GM10248 (cell line): Measurements from ENCODE around the gene FGR.
A peak's percentile ranks its signal among the peaks of the same experiment; 100 is the strongest.

Source experiments
- CTCF ChIA-PET: fragments of 300-600 bp; sonication (Branson Sonifier 250); formaldehyde crosslinking; extraction: SDS; loops from one replicate; lab custom pipeline; 2021; ENCODE audit warnings: antibody characterized with exemption; lab: Yijun Ruan, JAX
- POLR2A ChIA-PET: fragments of 350-650 bp; sonication (Branson Sonifier 250); formaldehyde crosslinking; extraction: SDS; loops from one replicate; lab custom pipeline; 2020; ENCODE audit warnings: antibody characterized with exemption; lab: Yijun Ruan, JAX
- DNase-seq: peaks from one replicate; pipeline ENCODE4 v3.0.0; 2012; ENCODE audit errors: extremely low spot score
- CTCF ChIP-seq: IDR thresholded peaks from 2 replicates; pipeline ENCODE4 v1.5.1; 2012; ENCODE audit warnings: mild to moderate bottlenecking, low read depth; ENCODE audit errors: extremely low read depth, missing control alignments, control extremely low read depth

The FGR gene

GRCh38 chr1:27666791-27667254, 31.8 kb upstream of the FGR start:
- CTCF ChIA-PET: interaction anchor here (0.8 to 5.0 kb wide), 5 partner anchors 19 to 110 kb away, joined by 3 to 55 read pairs (median 9); partner anchors contain the start of genes AHDC1 and FAM76A
- no peak for TF ChIP-seq CTCF
- POLR2A ChIA-PET: interaction anchor here (0.6 to 0.7 kb wide), 2 partner anchors 207 to 329 kb away, joined by 3 to 11 read pairs; no protein-coding TSS in a partner anchor
- DNase-seq: no peak

- CTCF ChIA-PET: interaction anchor here (2.5 to 5.0 kb wide), 2 partner anchors 57 to 110 kb away, joined by 9 to 50 read pairs; no protein-coding TSS in a partner anchor
- no peak for TF ChIP-seq CTCF
- POLR2A ChIA-PET: no interaction called here
- no peak for DNase-seq
Measured at GRCh38 chr1:27666294-27666693, 31.3 kb upstream of the FGR start.

- ChIA-PET CTCF (interaction anchor here (1.4 to 5.0 kb wide), 4 partner anchors 11 to 250 kb away, joined by 3 to 50 read pairs (median 9); no protein-coding TSS in a partner anchor), POLR2A (no interaction called here)
- TF ChIP-seq CTCF: no peak
- no peak for DNase-seq
Measured at GRCh38 chr1:27665016-27665651, 30.1 kb upstream of the FGR start.

GRCh38 chr1:27664291-27664690, 29.3 kb upstream of the FGR start:
- ChIA-PET POLR2A (no interaction called here), CTCF (interaction anchor here (1.0 to 5.0 kb wide), 7 partner anchors 12 to 276 kb away, joined by 3 to 50 read pairs (median 5); no protein-coding TSS in a partner anchor)
- DNase-seq: no peak
- no peak for TF ChIP-seq CTCF

GRCh38 chr1:27662707-27663393, 27.9 kb upstream of the FGR start:
- CTCF ChIA-PET: interaction anchor here (0.6 to 3.8 kb wide), 48 partner anchors 9 to 617 kb away, joined by 3 to 154 read pairs (median 4); partner anchors contain the start of genes AHDC1, FGR, IFI6 and STX12
- TF ChIP-seq CTCF: peak; percentile 82
- DNase-seq: peak; percentile 76
- POLR2A ChIA-PET: interaction anchor here (0.6 to 1.6 kb wide), 6 partner anchors 34 to 295 kb away, joined by 3 to 6 read pairs (median 4); partner anchors contain the start of gene AHDC1

- no peak for DNase-seq
- POLR2A ChIA-PET: interaction anchor here (0.7 to 1.6 kb wide), 5 partner anchors 33 to 294 kb away, joined by 4 to 6 read pairs (median 4); no protein-coding TSS in a partner anchor
- CTCF ChIA-PET: interaction anchor here (0.8 to 3.8 kb wide), 34 partner anchors 9 to 616 kb away, joined by 3 to 154 read pairs (median 5); partner anchors contain the start of genes AHDC1, FGR and IFI6
- TF ChIP-seq CTCF: no peak
Measured at GRCh38 chr1:27662261-27662660, 27.3 kb upstream of the FGR start.
